Measurements from ENCODE around the gene CHRNA4.

Gene CHRNA4

GRCh38 chr20:63395723-63396122 is 34.6 kb upstream of the CHRNA4 start:
- Histone ChIP-seq H3K9me3 (replicated peaks; ENCODE audit: low read length) (peaks cover 2% of the 10 kb centered on the region), H3K4me1 (ENCODE audit: control insufficient read depth, insufficient read depth, low read length) (no peaks in the 10 kb centered on the region), H3K4me3 (ENCODE audit: low read length) (no peak overlapping the region), H3K9ac (ENCODE audit: low read depth, low read length) (no peak overlapping the region), H3K36me3 (ENCODE audit: insufficient read depth, low read length) (no peaks in the 10 kb centered on the region), H3K4me2 (ENCODE audit: low read length) (no peak overlapping the region), H3K27me3 (ENCODE audit: control insufficient read depth, insufficient read depth, low read length) (peaks cover 25% of the 10 kb centered on the region)

DNA sequence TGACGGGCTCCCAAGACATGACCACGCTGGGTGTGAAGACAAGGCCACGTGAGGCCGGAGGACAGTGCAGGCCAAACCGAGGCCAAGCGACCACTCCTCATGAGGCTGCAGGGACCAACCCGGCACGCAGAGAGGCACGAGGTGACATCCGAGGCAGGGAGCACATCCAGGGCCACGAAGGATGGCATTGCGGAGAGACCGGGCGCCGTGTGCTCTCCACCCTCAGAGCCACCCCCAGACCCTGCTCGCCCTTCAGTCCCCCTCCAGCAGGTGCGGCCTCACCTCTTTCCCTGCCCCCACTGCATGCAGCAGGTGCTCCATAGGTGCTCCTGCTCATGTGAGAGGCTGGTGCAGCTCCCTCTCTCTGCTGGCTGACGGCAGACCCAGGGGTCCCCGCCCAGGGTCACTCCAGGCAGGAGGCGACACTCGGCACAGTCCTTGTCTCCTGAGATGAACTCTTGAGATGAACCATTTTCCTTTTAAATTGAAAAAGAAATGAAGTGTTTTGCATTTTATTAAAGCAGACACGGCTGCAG is 33.8 kb upstream of the CHRNA4 start:
- H3K4me1 ChIP-seq (ENCODE audit: control insufficient read depth, insufficient read depth, low read length) = no peaks in the 10 kb centered on the region
- no peaks in the 10 kb centered on the region for H3K36me3 ChIP-seq (ENCODE audit: insufficient read depth, low read length)
- no peak overlapping the region for H3K4me3 ChIP-seq (ENCODE audit: low read length)
- no peak overlapping the region for H3K4me2 ChIP-seq (ENCODE audit: low read length)
- no peak overlapping the region for H3K9ac ChIP-seq (ENCODE audit: low read depth, low read length)
- H3K27me3 ChIP-seq (ENCODE audit: control insufficient read depth, insufficient read depth, low read length) = peaks cover 25% of the 10 kb centered on the region
- H3K9me3 ChIP-seq (replicated peaks; ENCODE audit: low read length) = peaks cover 2% of the 10 kb centered on the region

DNA sequence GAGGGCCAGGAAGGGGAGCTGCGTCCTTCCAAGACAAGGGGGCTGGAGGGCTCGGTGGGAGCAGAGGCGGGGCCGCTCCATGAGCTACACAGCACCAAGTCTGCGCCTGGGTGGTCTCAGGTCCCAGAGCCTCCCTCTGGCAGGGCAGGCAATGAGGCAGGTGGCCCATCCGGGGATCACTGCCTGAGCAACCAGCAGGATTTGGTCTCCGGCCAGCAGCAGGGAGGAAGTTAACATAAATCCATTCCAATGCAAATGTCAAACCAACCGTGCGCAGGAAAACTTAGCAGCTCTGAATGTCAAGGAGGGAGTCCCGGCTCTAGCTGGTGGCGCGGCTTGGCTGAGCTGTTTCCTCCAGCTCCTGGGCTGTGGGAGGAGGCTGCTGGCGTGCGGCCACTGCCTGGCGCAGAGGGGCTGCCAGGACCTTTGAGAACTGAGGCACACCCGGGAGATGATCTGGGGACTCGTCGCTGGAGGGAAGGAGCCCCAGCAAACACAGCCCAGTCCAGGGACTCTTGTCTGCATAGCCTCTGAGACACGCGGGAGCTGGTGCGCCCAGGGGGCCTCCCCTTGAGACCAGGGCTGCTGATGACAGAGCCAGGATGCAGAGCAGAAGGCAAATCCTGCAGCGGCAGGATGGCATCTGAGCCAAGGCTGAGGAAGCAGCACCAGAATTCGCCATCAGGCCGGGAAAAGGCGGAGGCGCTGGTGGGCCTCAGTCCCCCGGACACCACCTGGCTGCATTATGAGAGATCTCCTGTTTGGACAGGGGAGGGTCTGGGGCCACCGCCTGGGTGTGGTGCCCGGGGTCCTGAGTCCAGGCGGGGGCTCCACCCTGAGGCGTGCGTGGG is 33.1 kb upstream of the CHRNA4 start:
- Histone ChIP-seq H3K4me1 (ENCODE audit: control insufficient read depth, insufficient read depth, low read length) (no peaks in the 10 kb centered on the region), H3K9me3 (replicated peaks; ENCODE audit: low read length) (peaks cover 2% of the 10 kb centered on the region), H3K4me2 (ENCODE audit: low read length) (no peak overlapping the region), H3K4me3 (ENCODE audit: low read length) (no peak overlapping the region), H3K36me3 (ENCODE audit: insufficient read depth, low read length) (no peaks in the 10 kb centered on the region), H3K9ac (ENCODE audit: low read depth, low read length) (no peak overlapping the region), H3K27me3 (ENCODE audit: control insufficient read depth, insufficient read depth, low read length) (peaks cover 25% of the 10 kb centered on the region)

- H3K4me2 ChIP-seq (ENCODE audit: low read length) = no peak overlapping the region
- no peak overlapping the region for H3K9ac ChIP-seq (ENCODE audit: low read depth, low read length)
- no peaks in the 10 kb centered on the region for H3K36me3 ChIP-seq (ENCODE audit: insufficient read depth, low read length)
- no peaks in the 10 kb centered on the region for H3K4me1 ChIP-seq (ENCODE audit: control insufficient read depth, insufficient read depth, low read length)
- H3K4me3 ChIP-seq (ENCODE audit: low read length) = no peak overlapping the region
- peaks cover 2% of the 10 kb centered on the region for H3K9me3 ChIP-seq (replicated peaks; ENCODE audit: low read length)
- H3K27me3 ChIP-seq (ENCODE audit: control insufficient read depth, insufficient read depth, low read length) = peaks cover 25% of the 10 kb centered on the region
Measured at GRCh38 chr20:63393566-63393965, 32.4 kb upstream of the CHRNA4 start.

GRCh38 chr20:63392465-63393365 is 31.6 kb upstream of the CHRNA4 start:
- no peaks in the 10 kb centered on the region for H3K36me3 ChIP-seq (ENCODE audit: insufficient read depth, low read length)
- H3K9ac ChIP-seq (ENCODE audit: low read depth, low read length) = no peak overlapping the region
- H3K4me1 ChIP-seq (ENCODE audit: control insufficient read depth, insufficient read depth, low read length) = no peaks in the 10 kb centered on the region
- no peak overlapping the region for H3K4me3 ChIP-seq (ENCODE audit: low read length)
- H3K4me2 ChIP-seq (ENCODE audit: low read length) = no peak overlapping the region
- H3K9me3 ChIP-seq (replicated peaks; ENCODE audit: low read length) = peaks cover 6% of the 10 kb centered on the region
- H3K27me3 ChIP-seq (ENCODE audit: control insufficient read depth, insufficient read depth, low read length) = peaks cover 21% of the 10 kb centered on the region

DNA sequence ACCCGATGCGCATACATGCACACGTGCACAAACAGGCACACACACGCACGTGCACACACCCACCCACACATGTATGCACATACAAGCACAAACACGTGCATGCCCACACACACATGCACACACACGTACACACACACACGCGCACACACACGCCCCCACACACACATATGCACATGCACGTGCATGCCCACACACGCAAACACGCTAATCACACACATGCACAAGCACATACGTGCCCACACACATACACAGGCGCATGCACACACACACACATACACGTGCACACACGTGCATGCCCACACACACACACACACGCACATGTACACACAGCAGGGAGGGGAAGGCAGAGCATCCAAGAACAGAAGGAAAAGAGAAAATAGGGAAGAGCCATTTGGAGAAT is 26.8 kb upstream of the CHRNA4 start:
- Histone ChIP-seq H3K4me2 (ENCODE audit: low read length) (no peak overlapping the region), H3K36me3 (ENCODE audit: insufficient read depth, low read length) (no peaks in the 10 kb centered on the region), H3K9ac (ENCODE audit: low read depth, low read length) (no peak overlapping the region), H3K4me1 (ENCODE audit: control insufficient read depth, insufficient read depth, low read length) (no peaks in the 10 kb centered on the region), H3K9me3 (replicated peaks; ENCODE audit: low read length) (peaks cover 16% of the 10 kb centered on the region), H3K4me3 (ENCODE audit: low read length) (no peak overlapping the region), H3K27me3 (ENCODE audit: control insufficient read depth, insufficient read depth, low read length) (no peaks in the 10 kb centered on the region)

GRCh38 chr20:63387393-63387792 is 26.2 kb upstream of the CHRNA4 start:
- H3K4me2 ChIP-seq (ENCODE audit: low read length) = no peak overlapping the region
- no peaks in the 10 kb centered on the region for H3K4me1 ChIP-seq (ENCODE audit: control insufficient read depth, insufficient read depth, low read length)
- peaks cover 16% of the 10 kb centered on the region for H3K9me3 ChIP-seq (replicated peaks; ENCODE audit: low read length)
- no peak overlapping the region for H3K9ac ChIP-seq (ENCODE audit: low read depth, low read length)
- no peak overlapping the region for H3K4me3 ChIP-seq (ENCODE audit: low read length)
- H3K27me3 ChIP-seq (ENCODE audit: control insufficient read depth, insufficient read depth, low read length) = no peaks in the 10 kb centered on the region
- H3K36me3 ChIP-seq (ENCODE audit: insufficient read depth, low read length) = no peaks in the 10 kb centered on the region

- Histone ChIP-seq H3K4me2 (ENCODE audit: low read length) (no peak overlapping the region), H3K4me1 (ENCODE audit: control insufficient read depth, insufficient read depth, low read length) (no peaks in the 10 kb centered on the region), H3K36me3 (ENCODE audit: insufficient read depth, low read length) (no peaks in the 10 kb centered on the region), H3K9me3 (replicated peaks; ENCODE audit: low read length) (peaks cover 15% of the 10 kb centered on the region), H3K27me3 (ENCODE audit: control insufficient read depth, insufficient read depth, low read length) (no peaks in the 10 kb centered on the region), H3K4me3 (ENCODE audit: low read length) (no peak overlapping the region), H3K9ac (ENCODE audit: low read depth, low read length) (no peak overlapping the region)
Measured at GRCh38 chr20:63386491-63386890, 25.3 kb upstream of the CHRNA4 start.

DNA sequence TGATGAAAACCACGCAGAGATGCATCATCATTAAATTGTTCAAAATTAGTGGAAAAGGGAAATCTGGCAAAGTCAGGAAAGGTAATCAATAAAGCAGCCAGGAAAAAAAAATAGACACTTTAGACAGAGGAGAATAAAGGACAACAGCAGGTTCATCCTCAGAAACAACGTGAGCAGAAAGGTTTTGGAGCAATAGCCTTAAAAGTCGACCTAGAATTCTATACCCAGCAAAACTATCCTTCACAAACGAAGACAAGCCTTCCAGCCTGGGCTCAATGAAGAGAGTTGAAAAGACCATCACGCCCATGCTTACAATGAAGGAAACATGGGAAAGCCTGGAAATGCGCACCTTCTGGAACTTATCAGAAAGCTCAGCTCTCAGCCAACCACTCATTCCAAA is 24.7 kb upstream of the CHRNA4 start:
- Histone ChIP-seq H3K36me3 (ENCODE audit: insufficient read depth, low read length) (no peaks in the 10 kb centered on the region), H3K4me3 (ENCODE audit: low read length) (no peak overlapping the region), H3K4me2 (ENCODE audit: low read length) (no peak overlapping the region)

DNA sequence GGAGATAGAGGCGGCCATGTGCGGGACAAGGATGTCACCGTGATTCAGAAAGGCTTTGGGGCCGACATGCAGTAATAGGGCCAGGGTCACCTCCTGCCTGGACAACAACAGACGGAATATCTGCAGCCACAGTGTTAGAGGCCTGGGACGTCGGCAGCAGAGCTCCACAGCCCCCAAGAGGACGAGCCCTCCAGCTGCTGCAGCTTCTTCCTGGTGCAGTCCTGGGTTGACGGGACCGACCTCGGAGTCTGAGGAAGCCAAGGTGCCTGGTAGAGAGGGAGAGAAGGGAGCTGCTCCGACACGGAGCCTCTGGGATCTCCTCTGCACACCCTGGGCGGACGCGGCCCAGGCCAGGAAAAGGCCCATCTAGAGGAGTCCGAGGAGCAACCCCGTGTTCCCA is 23.2 kb upstream of the CHRNA4 start:
- Histone ChIP-seq H3K9ac (ENCODE audit: low read depth, low read length) (no peak overlapping the region), H3K4me1 (ENCODE audit: control insufficient read depth, insufficient read depth, low read length) (no peaks in the 10 kb centered on the region), H3K27me3 (ENCODE audit: control insufficient read depth, insufficient read depth, low read length) (no peaks in the 10 kb centered on the region), H3K4me2 (ENCODE audit: low read length) (no peak overlapping the region), H3K4me3 (ENCODE audit: low read length) (no peak overlapping the region), H3K36me3 (ENCODE audit: insufficient read depth, low read length) (no peaks in the 10 kb centered on the region), H3K9me3 (replicated peaks; ENCODE audit: low read length) (peaks cover 13% of the 10 kb centered on the region)

More for the DNA sequence above, 24.7 kb upstream of the CHRNA4 start:
- Histone ChIP-seq H3K27me3 (ENCODE audit: control insufficient read depth, insufficient read depth, low read length) (no peaks in the 10 kb centered on the region), H3K9ac (ENCODE audit: low read depth, low read length) (no peak overlapping the region), H3K9me3 (replicated peaks; ENCODE audit: low read length) (peaks cover 13% of the 10 kb centered on the region), H3K4me1 (ENCODE audit: control insufficient read depth, insufficient read depth, low read length) (no peaks in the 10 kb centered on the region)

GRCh38 chr20:63383556-63383955 is 22.4 kb upstream of the CHRNA4 start:
- Histone ChIP-seq H3K9ac (ENCODE audit: low read depth, low read length) (no peak overlapping the region), H3K36me3 (ENCODE audit: insufficient read depth, low read length) (no peaks in the 10 kb centered on the region), H3K4me1 (ENCODE audit: control insufficient read depth, insufficient read depth, low read length) (no peaks in the 10 kb centered on the region), H3K9me3 (replicated peaks; ENCODE audit: low read length) (peaks cover 13% of the 10 kb centered on the region), H3K27me3 (ENCODE audit: control insufficient read depth, insufficient read depth, low read length) (no peaks in the 10 kb centered on the region), H3K4me3 (ENCODE audit: low read length) (no peak overlapping the region), H3K4me2 (ENCODE audit: low read length) (no peak overlapping the region)

All from skeletal muscle satellite cell (primary cell).